HEK293T (cell line): ENCODE data around the gene SH2D5.

ENCODE experiments used
- BHLHE40 ChIP-seq: fragments of 450-650 bp; IDR thresholded peaks from 2 replicates; pipeline ENCODE4 v1.6.1; 2016; ENCODE audit warnings: mild to moderate bottlenecking, moderate library complexity, borderline replicate concordance
- CTBP1 ChIP-seq: fragments of 450-650 bp; IDR thresholded peaks from 2 replicates; pipeline ENCODE4 v1.6.1; 2016; ENCODE audit warnings: borderline replicate concordance
- ELF4 ChIP-seq: fragments of 450-650 bp; IDR thresholded peaks from 2 replicates; pipeline ENCODE4 v1.6.1; 2017; ENCODE audit warnings: antibody characterized with exemption
- FOXA1 ChIP-seq: fragments of 450-650 bp; IDR thresholded peaks from 2 replicates; pipeline ENCODE4 v1.6.1; 2016; ENCODE audit warnings: mild to moderate bottlenecking
- FOXK2 ChIP-seq: fragments of 450-650 bp; IDR thresholded peaks from 2 replicates; pipeline ENCODE4 v1.6.1; 2016; ENCODE audit warnings: mild to moderate bottlenecking
- FOXM1 ChIP-seq: fragments of 450-650 bp; IDR thresholded peaks from 2 replicates; pipeline ENCODE4 v1.6.1; 2017; ENCODE audit warnings: mild to moderate bottlenecking, borderline replicate concordance
- HDGF ChIP-seq: fragments of 450-650 bp; IDR thresholded peaks from 2 replicates; pipeline ENCODE4 v1.6.1; 2017; ENCODE audit warnings: antibody characterized with exemption, borderline replicate concordance
- LEF1 ChIP-seq: fragments of 450-650 bp; IDR thresholded peaks from 2 replicates; pipeline ENCODE4 v1.6.1; 2017; ENCODE audit warnings: mild to moderate bottlenecking, borderline replicate concordance
- PKNOX1 ChIP-seq: fragments of 450-650 bp; IDR thresholded peaks from 2 replicates; pipeline ENCODE4 v1.6.1; 2016
- SP1 ChIP-seq: fragments of 450-650 bp; IDR thresholded peaks from 2 replicates; pipeline ENCODE4 v1.6.1; 2017
- SUZ12 ChIP-seq: fragments of 450-650 bp; IDR thresholded peaks from 2 replicates; pipeline ENCODE4 v1.6.1; 2016; ENCODE audit warnings: mild to moderate bottlenecking

DNA sequence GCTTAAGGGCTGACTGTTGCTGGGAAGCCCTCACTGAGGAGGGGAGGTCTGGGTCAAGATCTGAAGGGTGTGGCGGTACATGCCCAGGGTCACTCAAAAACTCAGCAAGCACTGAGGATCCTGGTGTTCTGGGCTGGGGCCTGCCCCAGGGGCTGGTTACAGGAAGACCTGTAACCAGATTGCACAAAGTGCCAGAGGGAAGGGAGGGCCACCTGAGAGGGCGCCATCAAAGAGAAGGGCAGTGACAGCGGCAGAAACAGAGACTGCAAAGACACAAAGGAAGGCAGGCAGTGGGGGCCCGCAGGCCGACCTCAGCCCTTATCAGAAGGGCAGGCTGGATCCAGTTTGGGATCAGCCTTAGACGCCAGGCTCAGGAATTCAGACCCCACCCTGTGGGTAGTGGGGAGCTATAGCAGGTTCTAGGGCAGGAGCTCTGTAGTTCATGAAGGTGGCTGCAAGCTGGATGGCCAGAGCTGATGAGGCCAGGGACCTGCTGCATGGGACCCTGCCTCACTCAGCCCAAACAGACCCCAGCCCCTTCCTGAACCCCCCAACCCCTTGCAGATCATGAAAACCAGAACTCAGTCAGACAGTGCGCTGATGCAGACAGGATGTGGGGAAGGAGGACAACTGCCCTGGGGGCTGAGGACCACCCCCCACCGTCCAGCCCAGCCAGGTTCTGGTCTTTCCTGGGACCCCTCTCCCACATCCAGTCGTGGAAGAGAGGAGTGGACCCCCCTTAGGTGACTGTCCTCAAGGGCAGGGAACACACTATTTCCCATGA lies 3.9 kb downstream of the SH2D5 start:
- TF ChIP-seq HDGF = no peak
- no peak for TF ChIP-seq BHLHE40
- no peak for TF ChIP-seq FOXA1
- no peak for TF ChIP-seq FOXK2
- no peak for TF ChIP-seq CTBP1
- no peak for TF ChIP-seq FOXM1
- no peak for TF ChIP-seq SUZ12
- TF ChIP-seq PKNOX1 = no peak
- TF ChIP-seq ELF4 = no peak
- no peak for TF ChIP-seq SP1
- no peak for TF ChIP-seq LEF1
